ENCODE data around the gene RCSD1. TPM values are rescaled to one million over a fixed set of nuclear protein-coding genes. Genes with fewer than 3 reads are reported as not detected.
"Not testable (repeated sequence)": the region's sequence is repeated elsewhere in the genome, so short reads cannot be mapped to it uniquely, and the experiment has no call there.

The RCSD1 gene
- total RNA-seq, 1 experiment from 2014 or later: 0.16 TPM

DNA sequence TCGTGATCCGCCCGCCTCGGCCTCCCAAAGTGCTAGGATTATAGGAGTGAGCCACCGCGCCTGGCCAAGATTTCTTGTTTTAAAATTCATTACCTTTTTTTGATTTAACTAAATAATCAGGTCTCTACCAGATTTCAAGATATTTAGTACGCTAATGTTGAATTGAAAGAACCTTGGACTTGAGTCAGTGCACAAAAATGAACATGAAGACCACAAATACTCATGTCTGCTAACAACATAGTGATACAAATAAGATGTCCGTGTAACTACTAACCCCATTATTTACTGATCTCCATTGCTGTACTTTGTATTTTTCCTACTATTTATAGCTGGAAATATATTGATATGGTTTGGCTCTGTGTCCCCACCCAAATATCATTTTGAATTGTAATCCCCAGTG lies 108.1 kb downstream of the RCSD1 start:
- Mint-ChIP-seq H3K27ac (ENCODE audit: low read depth, unreplicated experiment) (no peak overlapping the region), H3K4me1 (ENCODE audit: insufficient read depth, unreplicated experiment) (peaks cover 10% of the 10 kb centered on the region), H3K36me3 (ENCODE audit: insufficient read depth, unreplicated experiment) (peaks cover 8% of the 10 kb centered on the region), H3K9me3 (ENCODE audit: unreplicated experiment) (no peaks in the 10 kb centered on the region), H3K27me3 (ENCODE audit: insufficient read depth, unreplicated experiment) (no peaks in the 10 kb centered on the region), H3K4me3 (ENCODE audit: unreplicated experiment) (no peak overlapping the region)
- POLR2A ChIA-PET: no interaction called here
- no peak for DNase-seq (ENCODE audit: unreplicated experiment)
- CTCF ChIA-PET: interaction anchor here (0.6 to 1.4 kb wide), 2 partner anchors 15 to 231 kb away, joined by 5 to 6 read pairs; no protein-coding TSS in a partner anchor
- BruUV-seq (replicated peaks): no TSS peak
- intact Hi-C loops (cut with micrococcal nuclease): no loop called here
- TF ChIP-seq CTCF (IDR thresholded peaks at IDR 0.05; ENCODE audit: unreplicated experiment): no peak

GRCh38 chr1:167739752-167740151 lies 109.7 kb downstream of the RCSD1 start:
- Mint-ChIP-seq H3K27me3 (ENCODE audit: insufficient read depth, unreplicated experiment) (no peaks in the 10 kb centered on the region), H3K36me3 (ENCODE audit: insufficient read depth, unreplicated experiment) (peaks cover 10% of the 10 kb centered on the region), H3K4me3 (ENCODE audit: unreplicated experiment) (no peak overlapping the region), H3K4me1 (ENCODE audit: insufficient read depth, unreplicated experiment) (peaks cover 17% of the 10 kb centered on the region), H3K9me3 (ENCODE audit: unreplicated experiment) (no peaks in the 10 kb centered on the region), H3K27ac (ENCODE audit: low read depth, unreplicated experiment) (no peak overlapping the region)
- no peak for DNase-seq (ENCODE audit: unreplicated experiment)
- TF ChIP-seq CTCF (IDR thresholded peaks at IDR 0.05; ENCODE audit: unreplicated experiment): no peak
- intact Hi-C loops (cut with micrococcal nuclease): no loop called here
- ChIA-PET CTCF (interaction anchor here (0.6 to 1.4 kb wide), 8 partner anchors 10 to 344 kb away, joined by 3 to 5 read pairs (median 3); partner anchors contain the start of genes DCAF6 and MPC2), POLR2A (interaction anchor here (0.6 to 1.6 kb wide), 7 partner anchors 10 to 196 kb away, joined by 3 to 7 read pairs (median 3); partner anchors contain the start of gene MPZL1)
- BruUV-seq (replicated peaks): no TSS peak

GRCh38 chr1:167741103-167741502 lies 111.1 kb downstream of the RCSD1 start:
- H3K4me3 Mint-ChIP-seq (ENCODE audit: unreplicated experiment); H3K27ac Mint-ChIP-seq (ENCODE audit: low read depth, unreplicated experiment); intact Hi-C loops (cut with micrococcal nuclease); H3K36me3 Mint-ChIP-seq (ENCODE audit: insufficient read depth, unreplicated experiment); H3K27me3 Mint-ChIP-seq (ENCODE audit: insufficient read depth, unreplicated experiment); BruUV-seq (replicated peaks); H3K9me3 Mint-ChIP-seq (ENCODE audit: unreplicated experiment): not testable (repeated sequence)
- peaks cover 20% of the 10 kb centered on the region for H3K4me1 Mint-ChIP-seq (ENCODE audit: insufficient read depth, unreplicated experiment)
- CTCF ChIA-PET: interaction anchor here (0.6 to 1.4 kb wide), 7 partner anchors 11 to 44 kb away, joined by 3 to 10 read pairs (median 3); no protein-coding TSS in a partner anchor
- POLR2A ChIA-PET: interaction anchor here (0.7 to 1.8 kb wide), 4 partner anchors 19 to 204 kb away, joined by 4 to 7 read pairs (median 4); partner anchors contain the start of gene MPZL1
- DNase-seq (ENCODE audit: unreplicated experiment): peak; percentile 47

DNA sequence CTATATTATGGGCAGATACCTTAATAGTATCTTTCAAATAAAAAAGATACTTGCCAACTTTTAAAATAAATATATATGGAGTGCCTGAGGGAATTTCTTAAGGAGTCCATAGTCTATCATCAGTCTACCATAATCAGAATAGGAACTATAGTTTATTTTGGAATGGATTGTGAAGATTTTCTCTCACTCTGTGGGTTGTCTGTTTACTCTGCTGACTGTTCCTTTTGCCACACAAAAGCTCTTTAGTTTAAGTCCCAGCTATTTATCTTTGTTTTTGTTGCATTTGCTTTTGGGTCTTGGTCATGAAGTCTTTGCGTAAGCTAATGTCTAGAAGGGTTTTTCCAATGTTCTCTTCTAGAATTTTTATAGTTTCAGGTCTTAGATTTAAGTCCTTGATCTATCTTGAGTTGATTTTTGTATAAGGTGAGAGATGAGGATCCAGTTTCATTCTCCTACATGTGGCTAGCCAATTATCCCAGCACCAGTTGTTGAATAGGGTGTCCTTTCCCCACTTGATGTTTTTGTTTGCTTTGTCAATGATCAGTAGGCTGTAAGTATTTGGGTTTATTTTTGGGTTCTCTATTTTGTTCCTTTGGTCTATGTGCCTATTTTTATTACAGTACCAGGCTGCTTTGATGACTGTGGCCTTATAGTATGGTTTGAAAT lies 112.5 kb downstream of the RCSD1 start:
- H3K27me3 Mint-ChIP-seq (ENCODE audit: insufficient read depth, unreplicated experiment); CTCF ChIA-PET; H3K27ac Mint-ChIP-seq (ENCODE audit: low read depth, unreplicated experiment); H3K9me3 Mint-ChIP-seq (ENCODE audit: unreplicated experiment); DNase-seq (ENCODE audit: unreplicated experiment); H3K4me3 Mint-ChIP-seq (ENCODE audit: unreplicated experiment); BruUV-seq (replicated peaks); intact Hi-C loops (cut with micrococcal nuclease): not testable (repeated sequence)
- Mint-ChIP-seq H3K4me1 (ENCODE audit: insufficient read depth, unreplicated experiment) (peaks cover 34% of the 10 kb centered on the region), H3K36me3 (ENCODE audit: insufficient read depth, unreplicated experiment) (peaks cover 11% of the 10 kb centered on the region)
- POLR2A ChIA-PET: interaction anchor here (0.9 to 1.8 kb wide), 3 partner anchors 21 to 58 kb away, joined by 3 to 4 read pairs (median 4); partner anchors contain the start of gene MPZL1

DNA sequence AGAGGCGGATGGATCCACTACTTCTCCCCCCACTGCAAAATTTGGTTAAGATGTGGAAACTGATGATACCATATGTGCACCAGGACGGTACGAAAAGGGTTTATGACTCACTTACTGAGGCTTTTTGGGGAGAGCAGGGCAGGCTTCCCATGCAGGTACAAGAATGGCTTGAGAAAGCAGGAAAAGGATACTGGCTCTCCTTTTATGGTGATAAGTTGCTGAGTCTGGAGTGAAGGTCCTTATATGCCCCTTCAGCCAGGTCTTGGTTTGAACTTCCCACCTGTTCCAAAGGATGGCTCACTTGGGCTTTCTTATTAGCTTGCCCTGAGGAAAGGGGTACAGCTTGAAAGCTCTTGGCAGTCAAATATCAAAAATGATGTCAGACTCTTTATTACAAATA lies 114.9 kb downstream of the RCSD1 start:
- Mint-ChIP-seq H3K27me3 (ENCODE audit: insufficient read depth, unreplicated experiment) (no peaks in the 10 kb centered on the region), H3K4me3 (ENCODE audit: unreplicated experiment) (no peak overlapping the region), H3K4me1 (ENCODE audit: insufficient read depth, unreplicated experiment) (peaks cover 49% of the 10 kb centered on the region), H3K36me3 (ENCODE audit: insufficient read depth, unreplicated experiment) (peaks cover 30% of the 10 kb centered on the region), H3K9me3 (ENCODE audit: unreplicated experiment) (no peaks in the 10 kb centered on the region), H3K27ac (ENCODE audit: low read depth, unreplicated experiment) (no peak overlapping the region)
- ChIA-PET CTCF (interaction anchor here (0.6 kb wide), 2 partner anchors 11 to 65 kb away, joined by 3 to 5 read pairs; no protein-coding TSS in a partner anchor), POLR2A (interaction anchor here (0.7 to 1.4 kb wide), 2 partner anchors 17 to 52 kb away, joined by 3 read pairs; no protein-coding TSS in a partner anchor)
- TF ChIP-seq CTCF (IDR thresholded peaks at IDR 0.05; ENCODE audit: unreplicated experiment): no peak
- no TSS peak for BruUV-seq (replicated peaks)
- peak; percentile 27 for DNase-seq (ENCODE audit: unreplicated experiment)
- intact Hi-C loops (cut with micrococcal nuclease): no loop called here

Measured in MCF 10A (cell line).